Measurements from ENCODE around the gene ADGRF3. TPM values are rescaled to one million over a fixed set of nuclear protein-coding genes. Genes with fewer than 3 reads are reported as not detected.
"Not testable (repeated sequence)": the region's sequence is repeated elsewhere in the genome, so short reads cannot be mapped to it uniquely, and the experiment has no call there.

Gene ADGRF3
- total RNA-seq, 1 experiment from 2014 or later: 0.28 TPM

DNA sequence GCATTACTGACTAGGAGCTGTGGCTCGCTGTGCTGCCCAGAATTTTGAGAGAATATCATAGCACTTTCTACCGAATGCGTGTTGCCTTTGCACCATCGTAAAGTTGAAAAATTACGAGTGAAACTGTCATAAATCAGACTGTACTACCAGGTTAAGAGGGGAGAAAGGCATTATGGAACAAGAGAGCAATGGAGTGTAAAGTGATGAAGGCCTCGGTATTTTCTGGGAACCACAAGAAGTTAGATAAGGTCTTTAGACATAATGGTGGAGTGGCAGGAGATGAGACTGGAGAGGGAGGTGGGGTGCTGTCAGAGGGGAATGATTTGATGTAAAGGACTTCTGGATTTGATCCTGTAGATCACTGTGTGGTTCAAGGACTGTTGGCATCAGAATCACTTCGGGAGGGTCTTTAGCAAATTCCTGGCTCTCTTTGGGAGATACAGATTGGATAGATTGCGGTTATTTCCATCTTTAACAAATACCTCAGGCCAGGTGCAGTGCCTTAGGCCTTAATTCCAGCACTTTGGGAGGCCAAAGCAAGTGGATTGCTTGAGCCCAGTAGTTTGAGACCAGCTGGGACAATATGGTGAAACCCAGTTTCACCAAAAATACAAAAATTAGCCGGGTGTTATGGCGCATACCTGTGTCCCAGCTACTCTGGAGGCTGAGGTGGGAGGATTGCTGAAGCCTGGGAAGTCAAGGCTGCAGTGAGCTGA, 4.9 kb upstream of the ADGRF3 start:
- no peak for DNase-seq (ENCODE audit: low spot score)

DNA sequence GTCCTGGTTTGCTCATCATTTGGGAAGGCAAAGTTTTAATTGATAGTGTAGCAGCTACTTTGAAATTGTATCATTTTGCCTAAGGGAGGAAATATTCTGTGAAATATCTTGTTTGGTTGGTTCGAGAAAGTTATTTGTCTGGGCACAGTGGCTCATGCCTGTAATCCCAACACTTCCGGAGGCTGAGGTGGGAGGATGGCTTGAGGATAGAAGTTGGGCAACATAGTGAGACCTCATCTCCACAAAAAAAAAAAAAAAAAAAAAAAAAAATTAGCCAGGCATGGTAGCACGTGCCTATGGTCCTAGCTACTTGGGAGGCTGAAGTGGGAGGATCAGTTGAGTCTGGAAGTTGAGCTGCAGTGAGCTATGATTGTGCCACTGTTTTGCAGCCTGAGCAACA, 3.1 kb upstream of the ADGRF3 start:
- no peak for DNase-seq (ENCODE audit: low spot score)

DNA sequence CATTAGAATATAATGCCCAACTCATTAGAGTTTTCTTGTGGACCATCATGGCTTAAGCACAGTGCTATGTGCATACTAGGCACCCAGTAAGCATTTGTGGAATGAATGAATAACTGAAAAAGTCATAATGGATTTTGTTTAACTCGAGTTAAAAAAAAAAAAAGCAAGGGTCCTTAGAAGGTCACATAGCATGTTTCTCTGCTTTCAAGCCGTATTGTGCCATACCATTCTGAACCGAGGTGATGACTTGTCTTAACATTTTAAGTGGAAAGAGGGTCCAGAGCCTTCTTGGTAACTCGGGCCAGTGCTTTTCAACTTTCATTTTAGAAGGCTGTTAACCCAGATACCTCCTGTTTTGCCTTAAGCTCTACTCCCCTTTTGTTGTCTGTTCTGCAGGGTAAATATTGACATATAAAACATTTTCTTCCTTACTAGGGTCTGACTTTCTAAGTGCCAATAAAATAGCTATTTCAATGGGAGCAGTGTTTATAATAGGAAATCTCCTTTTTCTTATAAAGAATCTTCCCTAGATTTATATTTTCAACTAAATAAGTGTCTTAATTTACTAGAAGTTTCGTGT, 787 bp upstream of the ADGRF3 start:
- no peak for DNase-seq (ENCODE audit: low spot score)

DNA sequence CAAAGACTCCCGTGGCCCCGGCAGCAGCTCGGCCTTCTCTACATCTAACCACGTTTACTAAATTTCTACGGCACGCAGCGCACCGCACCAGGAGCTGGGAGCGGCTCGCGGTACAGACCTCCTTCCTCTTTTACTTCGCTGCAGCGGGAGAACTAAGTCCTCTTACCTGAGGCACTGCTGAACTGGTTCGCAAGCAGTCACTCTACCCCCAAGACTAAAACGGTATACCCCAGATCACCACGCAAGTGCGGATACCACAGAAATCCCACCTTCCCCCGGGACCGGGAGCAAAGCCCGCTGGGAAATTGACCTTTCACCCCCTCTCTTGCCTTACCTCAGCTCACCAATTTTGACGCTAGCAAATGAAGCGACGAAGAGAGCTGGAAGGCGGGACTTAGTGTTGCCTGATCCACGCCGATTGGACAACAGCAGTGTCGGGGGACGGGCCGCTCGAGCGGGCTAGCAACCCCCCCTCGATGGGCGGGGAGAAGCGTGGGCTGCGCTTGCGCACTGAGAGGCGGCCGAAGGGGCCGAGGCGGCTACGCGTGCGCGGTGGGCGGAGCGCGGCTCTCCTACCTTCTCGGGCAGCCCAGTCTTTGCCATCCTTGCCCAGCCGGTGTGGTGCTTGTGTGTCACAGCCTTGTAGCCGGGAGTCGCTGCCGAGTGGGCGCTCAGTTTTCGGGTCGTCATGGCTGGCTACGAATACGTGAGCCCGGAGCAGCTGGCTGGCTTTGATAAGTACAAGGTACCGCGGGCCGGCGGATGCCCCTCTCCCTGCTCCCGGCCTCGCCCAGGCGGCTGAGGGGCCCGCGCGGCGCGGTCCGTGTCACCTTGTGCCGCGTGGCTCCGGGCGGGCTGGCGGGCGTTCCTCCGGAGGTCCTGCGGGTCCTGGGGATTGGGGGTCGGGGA, 790 bp downstream of the ADGRF3 start, which contains the start of gene SELENOI:
Gene SELENOI, plus strand, starts transcription at position 599 of the 909 bp plus-strand sequence. Its CDS starts 90 bp downstream, at position 689.
- DNase-seq (ENCODE audit: low spot score): peak; percentile 99

DNA sequence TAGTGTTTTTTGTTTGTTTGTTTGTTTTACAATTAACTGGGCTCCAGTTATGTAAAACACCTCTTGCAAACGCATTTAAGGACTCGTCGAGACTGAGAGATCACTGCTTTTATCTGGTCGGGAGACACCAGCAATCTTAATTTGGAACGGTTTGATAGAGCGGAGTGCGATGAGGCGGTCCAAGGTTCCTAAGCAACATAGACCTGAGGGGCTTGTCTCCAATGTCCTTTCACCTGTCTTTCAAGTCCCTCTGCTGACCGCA, 1.4 kb downstream of the ADGRF3 start:
- DNase-seq (ENCODE audit: low spot score): no peak

DNA sequence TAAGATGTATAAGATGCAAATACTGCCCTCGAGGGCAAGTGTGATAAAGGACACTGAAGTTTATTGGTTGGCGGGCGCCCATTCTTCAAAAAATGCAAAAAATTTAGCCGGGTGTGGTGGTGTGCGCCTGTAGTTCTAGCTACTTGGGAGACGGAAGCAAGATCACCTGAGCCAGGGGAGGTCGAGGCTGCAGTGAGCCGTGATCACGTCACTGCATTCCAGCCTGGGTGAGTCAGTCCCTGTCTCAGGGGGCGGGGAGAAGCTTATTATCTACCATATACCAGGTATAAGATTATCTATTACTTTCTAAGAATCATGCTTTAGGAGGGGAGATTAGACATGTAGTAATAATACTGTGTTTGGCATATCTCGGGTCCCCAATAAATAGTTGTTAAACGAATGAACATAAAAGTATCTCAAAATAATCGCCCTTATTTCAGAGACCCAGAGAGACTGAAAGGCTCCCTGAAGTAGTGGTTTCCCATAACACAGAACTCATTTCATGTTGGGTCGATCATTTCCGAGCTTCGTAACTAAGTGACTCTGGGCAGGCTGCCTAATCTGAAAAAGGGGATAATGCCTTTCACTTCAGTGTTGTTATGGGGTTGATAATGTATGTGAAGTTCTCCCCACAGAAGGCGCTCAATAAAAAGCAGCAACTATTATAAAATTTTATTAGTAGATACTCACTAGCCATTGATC, 1.9 kb downstream of the ADGRF3 start:
- DNase-seq (ENCODE audit: low spot score): peak; percentile 46

DNA sequence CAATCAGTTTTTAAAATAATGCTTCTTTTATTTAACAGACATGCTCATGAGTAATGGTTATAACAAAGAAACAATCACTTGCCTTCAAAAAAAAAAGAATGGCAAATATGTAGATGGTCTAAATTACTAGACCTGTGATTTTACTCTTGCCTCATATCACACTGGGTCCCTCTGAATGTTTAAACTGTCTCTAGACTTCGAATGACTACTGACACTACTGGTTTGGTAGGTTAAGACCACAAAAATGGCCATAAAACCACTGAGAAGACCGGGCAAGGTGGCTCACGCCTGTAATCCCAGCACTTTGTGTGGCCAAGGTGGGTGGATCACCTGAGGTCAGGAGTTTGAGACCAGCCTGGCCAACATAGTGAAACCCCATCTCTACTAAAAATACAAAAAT, 5.8 kb downstream of the ADGRF3 start:
- no peak for DNase-seq (ENCODE audit: low spot score)

DNA sequence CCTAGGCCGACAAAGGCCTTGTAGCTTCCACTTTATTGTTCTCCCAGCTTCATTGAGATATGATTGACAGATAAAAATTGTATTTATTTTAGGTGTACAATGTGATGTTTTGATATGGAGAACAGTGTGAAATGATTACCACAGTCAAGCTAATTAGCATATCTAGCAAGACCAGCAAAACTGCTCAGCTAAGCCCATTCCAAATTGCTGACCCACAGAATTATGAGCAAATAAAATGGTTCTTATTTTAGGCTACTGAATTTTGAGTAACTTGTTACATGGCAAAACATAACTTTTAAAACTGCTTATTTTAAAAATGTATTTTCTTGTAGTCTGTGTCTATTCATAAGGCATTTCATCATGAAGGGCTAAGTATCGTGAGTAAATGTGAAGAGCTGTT, 9.3 kb downstream of the ADGRF3 start:
- DNase-seq (ENCODE audit: low spot score): no peak

DNA sequence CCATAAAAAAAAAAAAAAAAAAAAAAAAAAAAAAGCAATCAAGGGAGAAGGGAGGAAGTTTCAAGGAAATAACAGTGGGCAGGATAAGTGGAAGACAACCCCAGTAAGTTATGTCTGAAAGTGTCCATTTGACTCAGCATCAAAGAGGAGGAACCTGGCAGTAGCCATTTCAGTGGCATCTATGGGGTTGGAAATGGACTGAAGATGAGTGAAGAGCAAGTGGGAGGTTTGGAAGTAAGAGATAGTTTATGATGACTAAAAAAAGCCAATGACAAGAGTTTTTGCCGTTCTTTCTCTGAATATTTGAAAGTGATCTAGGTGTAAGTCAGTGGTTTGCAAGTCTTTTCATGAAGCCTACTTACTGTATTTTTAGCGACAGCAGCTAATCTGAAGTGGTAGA, 9.9 kb downstream of the ADGRF3 start:
- no peak for DNase-seq (ENCODE audit: low spot score)

DNA sequence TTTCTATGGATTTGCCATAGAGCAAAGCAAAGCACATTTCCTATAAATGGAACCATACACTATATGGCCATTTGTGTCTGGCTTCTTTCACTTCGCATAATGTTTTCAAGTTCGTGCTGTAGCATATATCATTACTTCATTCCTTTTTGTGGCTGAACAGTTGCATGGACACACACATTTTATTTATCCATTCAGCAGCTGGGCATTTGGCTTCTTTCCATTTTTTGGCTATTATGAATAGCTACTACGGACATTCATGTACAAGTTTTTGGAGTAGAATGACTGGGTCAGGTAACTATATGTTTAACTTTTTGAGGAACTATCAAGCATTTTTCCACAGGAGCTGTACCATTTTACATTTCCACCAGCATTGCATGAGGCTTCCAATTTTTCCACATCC, 11.4 kb downstream of the ADGRF3 start:
- DNase-seq (ENCODE audit: low spot score): no peak

DNA sequence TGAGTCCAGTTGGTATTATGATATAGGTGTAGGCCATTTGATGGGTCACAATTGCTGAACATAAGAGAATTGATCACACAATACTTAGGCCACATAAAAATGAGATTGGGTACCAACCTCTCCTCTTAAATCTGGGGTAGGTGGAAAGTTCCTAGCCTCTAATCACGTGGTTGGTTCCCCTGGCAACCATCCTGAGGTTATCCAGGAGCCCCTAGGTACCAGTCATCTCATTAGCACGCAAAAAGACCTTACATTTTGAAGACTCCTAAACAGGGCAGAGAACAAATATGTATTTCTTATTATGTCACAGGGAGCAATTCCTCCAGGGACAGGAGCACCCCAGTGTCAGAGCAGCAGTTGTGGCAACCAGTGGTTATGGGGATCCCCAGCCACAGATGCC, 13.3 kb downstream of the ADGRF3 start:
- peak; percentile 43 for DNase-seq (ENCODE audit: low spot score)

DNA sequence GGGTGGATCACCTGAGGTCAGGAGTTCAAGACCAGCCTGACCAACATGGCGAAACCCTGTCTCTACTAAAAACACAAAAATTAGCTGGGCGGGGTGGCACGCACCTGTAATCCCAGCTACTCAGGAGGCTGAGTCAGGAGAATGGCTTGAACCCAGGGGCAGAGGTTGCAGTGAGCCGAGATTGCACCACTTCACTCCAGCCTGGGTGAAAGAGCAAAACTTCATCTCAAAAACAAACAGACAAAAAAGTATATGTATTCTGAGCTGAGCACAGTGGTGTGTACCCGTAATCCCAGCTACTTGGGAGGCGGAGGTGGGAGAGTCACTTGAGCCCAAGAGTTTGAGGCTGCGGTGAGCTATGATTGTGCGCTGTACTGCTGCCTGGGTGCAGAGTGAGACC, 15.3 kb downstream of the ADGRF3 start:
- DNase-seq (ENCODE audit: low spot score): not testable (repeated sequence)

DNA sequence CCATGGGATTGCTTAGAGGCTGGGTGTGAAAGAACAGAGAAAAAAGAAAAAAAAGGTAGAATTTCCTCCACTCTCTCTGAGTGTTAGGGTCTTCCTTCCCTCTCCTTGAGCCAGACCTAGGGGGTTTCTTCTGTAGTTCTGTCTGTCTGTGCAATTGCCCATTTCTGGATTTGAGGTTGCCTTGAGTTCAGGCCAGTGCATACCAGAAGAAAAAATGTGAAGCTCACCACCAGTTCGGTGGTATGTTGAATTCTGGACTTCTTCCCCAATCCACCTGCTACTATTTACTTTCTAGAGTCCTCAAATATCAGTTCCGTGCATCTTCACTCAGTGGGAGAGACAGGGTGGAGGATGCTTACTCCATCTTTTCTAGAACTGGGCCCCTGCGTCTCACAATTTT, 16.0 kb downstream of the ADGRF3 start:
- DNase-seq (ENCODE audit: low spot score): no peak

DNA sequence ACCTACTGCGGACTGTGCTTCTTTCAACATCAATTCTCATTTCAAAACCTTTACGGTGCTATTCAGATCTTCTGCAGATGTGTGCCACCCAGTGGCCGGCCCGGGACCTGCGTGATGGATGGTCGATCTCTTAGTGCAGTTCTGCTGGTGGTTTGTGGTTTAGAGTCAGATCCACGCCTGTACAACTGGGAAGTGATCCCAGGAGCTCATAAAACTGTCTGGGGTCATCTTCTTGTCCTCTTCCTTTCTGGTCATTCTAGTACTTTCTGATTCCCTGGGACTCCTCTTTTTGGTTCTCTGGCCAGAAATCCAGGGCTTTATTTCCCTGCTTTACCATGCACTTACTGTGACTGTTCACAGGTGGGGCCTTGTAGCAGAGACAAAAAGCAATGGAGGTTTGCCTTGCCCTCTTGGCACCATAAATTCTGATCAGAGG, 16.5 kb downstream of the ADGRF3 start:
- peak; percentile 88 for DNase-seq (ENCODE audit: low spot score)

DNA sequence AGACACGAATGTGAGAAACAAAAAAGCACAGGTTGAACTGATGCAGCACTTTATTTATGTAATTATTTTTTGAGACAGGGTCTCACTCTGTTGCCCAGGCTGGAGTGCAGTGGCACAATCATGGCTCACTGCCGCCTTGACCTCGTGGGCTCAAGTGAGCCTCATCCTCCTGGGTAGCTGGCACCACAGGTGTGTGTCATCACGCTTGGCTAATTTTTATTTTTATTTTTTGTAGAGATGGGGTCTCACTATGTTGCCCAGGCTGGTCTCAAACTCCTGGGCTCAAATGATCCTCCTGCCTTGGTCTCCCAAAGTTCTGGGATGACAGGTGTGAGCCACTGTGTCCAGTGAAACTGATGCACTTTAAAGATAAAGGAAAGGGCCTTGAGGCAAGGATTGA, 17.5 kb downstream of the ADGRF3 start:
- DNase-seq (ENCODE audit: low spot score): not testable (repeated sequence)

DNA sequence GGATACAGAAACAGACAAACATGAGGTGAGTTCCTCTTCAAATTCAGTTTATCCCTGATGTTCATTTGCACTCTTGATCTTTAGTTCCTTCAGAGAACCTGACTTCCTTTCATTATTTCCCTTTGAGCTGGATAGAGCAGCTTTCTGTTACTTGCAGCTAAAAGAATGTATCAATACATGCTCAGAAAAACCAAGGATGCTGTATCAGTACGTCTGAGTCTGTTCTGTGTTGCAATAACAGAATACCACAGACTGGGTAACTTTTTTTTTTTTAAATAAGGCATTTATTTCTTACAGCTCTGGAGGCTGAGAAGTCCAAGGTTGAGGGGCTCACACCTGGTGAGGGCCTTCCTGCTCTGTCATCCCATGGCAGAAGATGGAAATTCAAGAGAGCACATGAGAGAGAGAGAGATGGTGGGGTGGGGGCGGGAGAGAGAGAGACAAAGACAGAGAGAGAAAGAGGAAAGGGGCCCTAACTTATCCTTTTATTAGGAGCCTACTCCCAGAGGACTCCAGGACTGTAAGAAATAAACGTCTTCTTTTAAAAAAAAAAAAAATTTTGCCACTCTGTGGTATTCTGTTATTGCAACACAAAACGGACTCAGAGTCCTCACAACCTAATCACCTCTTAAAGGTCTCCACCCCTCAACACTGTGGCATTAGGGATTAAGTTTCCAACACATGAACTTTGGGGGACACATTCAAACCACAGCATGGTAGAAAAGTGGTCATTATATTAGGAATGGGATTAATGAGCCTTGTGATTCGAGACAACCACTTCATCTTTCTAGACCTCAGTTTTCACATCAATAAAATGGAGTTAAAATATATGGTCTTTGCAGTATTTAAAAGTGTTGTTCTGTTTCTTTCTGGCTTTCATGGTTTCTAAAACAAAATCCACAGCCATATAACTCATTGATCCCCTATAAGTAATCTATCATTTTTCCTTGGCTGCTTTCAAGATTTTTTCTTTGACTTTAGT, 19.0 kb downstream of the ADGRF3 start:
- no peak for DNase-seq (ENCODE audit: low spot score)

DNA sequence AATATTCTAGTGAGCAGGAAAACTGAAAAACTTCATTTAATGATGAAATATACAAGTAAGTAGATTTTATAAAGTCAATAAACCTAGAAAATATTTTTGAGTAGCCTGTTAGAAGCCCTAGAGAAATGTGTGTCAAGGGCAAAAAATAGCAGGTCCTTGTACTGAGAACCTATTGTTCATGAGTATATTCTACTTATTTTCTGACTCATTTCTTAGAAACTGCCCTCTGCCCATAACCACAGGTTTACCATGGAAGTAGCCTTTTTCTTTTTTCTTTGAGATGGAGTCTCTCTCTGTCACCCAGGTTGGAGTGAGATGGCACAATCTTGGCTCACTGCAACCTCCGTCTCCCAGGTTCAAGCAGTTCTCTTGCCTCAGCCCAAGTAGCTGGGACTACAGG, 20.1 kb downstream of the ADGRF3 start:
- DNase-seq (ENCODE audit: low spot score): no peak

DNA sequence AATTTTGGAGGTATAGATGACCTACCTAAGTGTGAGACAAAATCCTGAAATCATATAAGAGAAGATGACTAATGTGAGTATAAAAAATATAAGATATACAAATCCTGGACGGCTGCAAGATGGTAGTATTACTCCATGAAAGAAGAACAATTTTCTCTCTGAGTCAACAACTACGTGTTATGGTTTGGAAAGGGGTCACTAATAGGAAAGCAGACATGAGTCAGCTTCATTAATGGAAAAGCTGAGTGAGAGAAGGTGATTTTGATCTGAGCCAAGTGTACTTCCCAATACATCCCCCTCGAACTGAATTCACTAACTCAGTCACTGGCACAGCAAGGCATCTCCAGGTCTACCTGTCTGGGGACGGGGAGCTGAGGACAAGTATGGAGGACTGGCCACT, 20.7 kb downstream of the ADGRF3 start:
- DNase-seq (ENCODE audit: low spot score): no peak

DNA sequence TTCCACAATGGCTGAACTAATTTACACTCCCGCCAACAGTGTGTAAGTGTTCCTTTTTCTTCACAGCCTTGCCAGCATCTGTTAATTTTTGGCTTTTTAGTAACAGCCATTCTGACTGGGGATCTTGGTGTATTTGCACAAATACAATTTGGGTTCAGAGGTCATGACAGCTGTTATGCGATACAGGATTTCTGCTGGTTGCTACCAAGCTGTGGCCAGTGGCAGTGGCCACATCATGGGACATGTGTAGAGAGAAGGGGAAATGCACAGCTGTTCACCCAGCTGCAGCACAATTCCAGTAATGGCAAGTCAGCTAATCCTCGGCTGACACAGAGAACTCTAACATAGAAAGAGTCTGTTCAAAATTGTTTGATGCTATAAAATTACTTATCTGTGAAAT, 21.7 kb downstream of the ADGRF3 start:
- no peak for DNase-seq (ENCODE audit: low spot score)

DNA sequence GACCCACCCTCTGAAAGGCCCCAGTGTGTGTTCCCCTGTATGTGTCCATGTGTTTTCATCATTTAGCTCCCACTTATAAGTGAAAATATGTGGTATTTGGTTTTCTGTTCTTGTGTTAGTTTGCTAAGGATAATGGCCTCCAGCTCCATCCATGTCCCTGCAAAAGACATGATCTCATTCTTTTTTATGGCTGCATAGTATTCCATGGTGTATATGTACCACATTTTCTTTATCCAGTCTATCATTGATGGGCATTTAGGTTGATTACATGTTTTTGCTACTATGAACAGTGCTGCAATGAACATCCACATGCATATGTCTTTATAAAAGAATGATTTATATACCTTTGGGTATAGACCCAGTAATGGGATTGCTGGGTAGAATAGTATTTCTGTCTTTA, 22.1 kb downstream of the ADGRF3 start:
- DNase-seq (ENCODE audit: low spot score): not testable (repeated sequence)

DNA sequence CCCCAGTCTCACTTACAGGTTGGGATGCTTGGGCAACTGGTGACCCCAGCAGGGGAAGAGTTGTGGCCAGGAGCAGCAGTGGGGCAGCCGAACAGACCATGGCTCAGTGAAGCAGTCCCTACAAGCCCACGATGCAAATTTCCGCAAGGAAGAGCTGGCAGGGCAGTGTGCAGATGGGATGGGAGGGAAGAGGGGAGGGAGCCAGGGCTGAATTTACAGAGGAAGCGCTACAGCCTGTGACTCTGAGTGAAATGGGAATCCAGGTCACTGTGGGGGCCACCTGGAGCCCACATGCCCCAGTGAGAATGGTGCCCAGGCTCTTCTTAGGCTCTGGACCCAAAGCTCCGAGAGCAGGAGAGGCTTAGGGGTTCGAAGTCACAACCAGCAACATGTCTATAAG, 27.6 kb downstream of the ADGRF3 start:
- no peak for DNase-seq (ENCODE audit: low spot score)

Measured in HT-29 (cell line).